ENCODE results near the gene ARHGAP11A.

The ARHGAP11A gene

DNA sequence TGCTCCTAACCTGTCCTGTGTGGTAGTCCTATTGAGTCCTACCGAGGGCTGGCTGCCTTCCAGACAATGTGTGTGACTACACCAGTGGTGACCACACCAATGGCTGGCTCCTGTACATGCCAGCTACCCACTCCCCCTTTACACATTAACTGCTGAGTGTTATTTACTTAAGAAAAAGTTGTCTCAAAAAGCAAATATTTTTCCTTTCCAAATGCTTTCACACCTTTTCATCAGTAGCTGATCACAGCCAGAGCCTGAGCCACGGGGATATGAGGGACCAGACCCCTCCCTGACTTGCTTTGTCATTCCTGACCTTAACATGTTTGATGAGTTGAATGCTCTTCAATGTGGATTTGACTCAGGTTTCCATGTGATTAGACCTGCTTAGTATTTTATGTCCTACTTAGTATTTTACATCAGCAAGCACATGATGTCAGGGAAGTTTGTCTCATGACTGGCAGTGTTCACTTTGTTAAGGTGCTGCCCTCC is 72.9 kb downstream of the ARHGAP11A start:
- H4K20me1 ChIP-seq (ENCODE audit: insufficient read depth, low read length) = no peaks in the 10 kb centered on the region
- TF ChIP-seq, protein P1, sequence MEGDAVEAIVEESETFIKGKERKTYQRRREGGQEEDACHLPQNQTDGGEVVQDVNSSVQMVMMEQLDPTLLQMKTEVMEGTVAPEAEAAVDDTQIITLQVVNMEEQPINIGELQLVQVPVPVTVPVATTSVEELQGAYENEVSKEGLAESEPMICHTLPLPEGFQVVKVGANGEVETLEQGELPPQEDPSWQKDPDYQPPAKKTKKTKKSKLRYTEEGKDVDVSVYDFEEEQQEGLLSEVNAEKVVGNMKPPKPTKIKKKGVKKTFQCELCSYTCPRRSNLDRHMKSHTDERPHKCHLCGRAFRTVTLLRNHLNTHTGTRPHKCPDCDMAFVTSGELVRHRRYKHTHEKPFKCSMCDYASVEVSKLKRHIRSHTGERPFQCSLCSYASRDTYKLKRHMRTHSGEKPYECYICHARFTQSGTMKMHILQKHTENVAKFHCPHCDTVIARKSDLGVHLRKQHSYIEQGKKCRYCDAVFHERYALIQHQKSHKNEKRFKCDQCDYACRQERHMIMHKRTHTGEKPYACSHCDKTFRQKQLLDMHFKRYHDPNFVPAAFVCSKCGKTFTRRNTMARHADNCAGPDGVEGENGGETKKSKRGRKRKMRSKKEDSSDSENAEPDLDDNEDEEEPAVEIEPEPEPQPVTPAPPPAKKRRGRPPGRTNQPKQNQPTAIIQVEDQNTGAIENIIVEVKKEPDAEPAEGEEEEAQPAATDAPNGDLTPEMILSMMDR (IDR thresholded peaks at IDR 0.05; ENCODE audit: low read depth, low read length) = no peak
- no peak for TF ChIP-seq EZH2phosphoT487 (IDR thresholded peaks at IDR 0.05; ENCODE audit: low read depth)
- no peak overlapping the region for H3K4me3 ChIP-seq (ENCODE audit: low read length)
- no peaks in the 10 kb centered on the region for H3K9me3 ChIP-seq (ENCODE audit: insufficient read depth, low read length)
- no peak overlapping the region for H3K4me2 ChIP-seq (ENCODE audit: low read length)
- no peaks in the 10 kb centered on the region for H3K79me2 ChIP-seq (ENCODE audit: low read length)
- peaks cover 23% of the 10 kb centered on the region for H3K4me1 ChIP-seq (ENCODE audit: low read length)
- H3K27ac ChIP-seq (ENCODE audit: low read length) = no peak overlapping the region
- H3K9ac ChIP-seq (ENCODE audit: low read length) = no peak overlapping the region
- no peaks in the 10 kb centered on the region for H3K27me3 ChIP-seq (ENCODE audit: low read depth, low read length)
- peaks cover 11% of the 10 kb centered on the region for H3K36me3 ChIP-seq (replicated peaks; ENCODE audit: low read depth, low read length)
- no peak overlapping the region for H2AFZ ChIP-seq (ENCODE audit: low read depth, low read length)

Measured in OCI-LY3 (cell line).